Left ventricle myocardium inferior (tissue), 1 donor: ENCODE measurements around the gene ADAMTS5. TPM values are rescaled to one million over a fixed set of nuclear protein-coding genes. Genes with fewer than 3 reads are reported as not detected.

ENCODE experiments used
- DNase-seq: peaks from one replicate; pipeline ENCODE4 v3.0.0-alpha.2; 2020
- H3K27ac ChIP-seq: fragments of 200-600 bp; replicated peaks from 2 replicates; pipeline ENCODE4 v1.8.0; 2021
- H3K27me3 ChIP-seq: fragments of 200-600 bp; 2 replicates; pipeline ENCODE4 v1.8.0; 2021; ENCODE audit warnings: low read depth
- H3K36me3 ChIP-seq: fragments of 200-600 bp; 2 replicates; pipeline ENCODE4 v1.8.0; 2021
- H3K4me1 ChIP-seq: fragments of 200-600 bp; 2 replicates; pipeline ENCODE4 v1.8.0; 2021
- H3K4me3 ChIP-seq: fragments of 200-600 bp; 2 replicates; pipeline ENCODE4 v1.8.0; 2021; ENCODE audit warnings: mild to moderate bottlenecking, moderate library complexity
- H3K9me3 ChIP-seq: fragments of 200-600 bp; replicated peaks from 2 replicates; pipeline ENCODE4 v1.8.0; 2021
- CTCF ChIP-seq: fragments of 200-600 bp; IDR thresholded peaks from 2 replicates; pipeline ENCODE4 v1.8.0; 2021; ENCODE audit warnings: antibody characterized with exemption, mild to moderate bottlenecking, borderline replicate concordance
- intact Hi-C: fragments of 100-400 bp; cut with micrococcal nuclease; formaldehyde crosslinking; loops from one replicate; pipeline ENCODE4 v1.11.0; 2022
- total RNA-seq: library from RNA; stranded (reverse); fragmentation: NEBNext Ultra II Directional; extraction: Animal tissue kit (Norgen Biotek cat#: 25700); gene quantifications from one replicate; pipeline ENCODE4 v1.2.1, GENCODE V29; 2021
- donor health status: DM: no; HTN: yes; CAD: no; lungs with severe emphysema.

The ADAMTS5 gene
- total RNA-seq, 1 donor from 2014 or later, result 3.0 TPM

GRCh38 chr21:26939601-26940111, 27.2 kb downstream of the ADAMTS5 start:
- no peak for TF ChIP-seq CTCF
- DNase-seq, result peak; percentile 33
- intact Hi-C loops, result no loop called here
- Histone ChIP-seq H3K36me3 (no peaks in the 10 kb centered on the region), H3K9me3 (no peaks in the 10 kb centered on the region), H3K4me3 (no peak overlapping the region), H3K4me1 (peaks cover 6% of the 10 kb centered on the region), H3K27me3 (no peaks in the 10 kb centered on the region), H3K27ac (no peak overlapping the region)

GRCh38 chr21:26936641-26937040, 30.2 kb downstream of the ADAMTS5 start:
- H3K27ac ChIP-seq, result no peak overlapping the region
- no peaks in the 10 kb centered on the region for H3K27me3 ChIP-seq
- H3K4me3 ChIP-seq, result no peak overlapping the region
- peaks cover 6% of the 10 kb centered on the region for H3K4me1 ChIP-seq
- peaks cover 7% of the 10 kb centered on the region for H3K36me3 ChIP-seq
- no peak for TF ChIP-seq CTCF
- DNase-seq, result no peak
- intact Hi-C loops, result no loop called here
- H3K9me3 ChIP-seq, result no peaks in the 10 kb centered on the region

- DNase-seq, result no peak
- Histone ChIP-seq H3K27me3 (no peaks in the 10 kb centered on the region), H3K4me3 (no peak overlapping the region), H3K4me1 (peaks cover 6% of the 10 kb centered on the region), H3K36me3 (peaks cover 7% of the 10 kb centered on the region), H3K9me3 (no peaks in the 10 kb centered on the region), H3K27ac (no peak overlapping the region)
- intact Hi-C loops, result no loop called here
- no peak for TF ChIP-seq CTCF
Measured at GRCh38 chr21:26935977-26936376, 30.9 kb downstream of the ADAMTS5 start.

- H3K4me1 ChIP-seq, result no peaks in the 10 kb centered on the region
- intact Hi-C loops, result no loop called here
- no peaks in the 10 kb centered on the region for H3K9me3 ChIP-seq
- no peak overlapping the region for H3K27ac ChIP-seq
- no peaks in the 10 kb centered on the region for H3K27me3 ChIP-seq
- peaks cover 7% of the 10 kb centered on the region for H3K36me3 ChIP-seq
- DNase-seq, result no peak
- no peak overlapping the region for H3K4me3 ChIP-seq
- TF ChIP-seq CTCF, result no peak
Measured at GRCh38 chr21:26934383-26934782, 32.5 kb downstream of the ADAMTS5 start.

GRCh38 chr21:26933448-26933847, 33.4 kb downstream of the ADAMTS5 start:
- Histone ChIP-seq H3K9me3 (no peaks in the 10 kb centered on the region), H3K27me3 (no peaks in the 10 kb centered on the region), H3K4me1 (no peaks in the 10 kb centered on the region), H3K27ac (no peak overlapping the region), H3K36me3 (peaks cover 7% of the 10 kb centered on the region), H3K4me3 (no peak overlapping the region)
- no peak for TF ChIP-seq CTCF
- no peak for DNase-seq
- intact Hi-C loops, result no loop called here
